Sigmoid colon (tissue), 4 donors: Measurements from ENCODE around the gene ECT2L.

Experiments
- CTCF ChIP-seq, 4 experiments: fragments of 450-650 bp in 3 of 4; fragments of 200-600 bp in 1 of 4; IDR thresholded peaks; one replicate each; pipeline ENCODE4 v1.5.1; 2016 to 2019; ENCODE audit warnings: antibody characterized with exemption in 4 of 4, mild to moderate bottlenecking in 3 of 4, moderate library complexity in 2 of 4
- EP300 ChIP-seq, 4 donors: sonication (generic); formaldehyde crosslinking; IDR thresholded peaks; one replicate each; pipeline ENCODE4 v1.6.1; 2017; ENCODE audit warnings: antibody characterized with exemption in 4 of 4
- POLR2AphosphoS5 ChIP-seq, 4 donors: sonication (generic); formaldehyde crosslinking; IDR thresholded peaks; one replicate each; pipeline ENCODE4 v1.6.1; 2017; ENCODE audit warnings: antibody characterized with exemption in 4 of 4

- TF ChIP-seq CTCF (IDR thresholded peaks at IDR 0.05) (no peak), EP300 (IDR thresholded peaks at IDR 0.05) (no peak), POLR2AphosphoS5 (IDR thresholded peaks at IDR 0.05) (no peak)
These were observed 28.7 kb downstream of the ECT2L start for GRCh38 chr6:138824482-138825144.
